SU-DHL-6 (cell line): ENCODE results near the gene ANXA7.

ENCODE experiments used
- EZH2phosphoT487 ChIP-seq: fragments of 200-600 bp; sonication (generic), shearing (Covaris generic); conservative IDR thresholded peaks from 2 replicates; pipeline ENCODE4 v1.6.1; 2018; ENCODE audit warnings: mild to moderate bottlenecking, antibody characterized with exemption, low read length, moderate library complexity, mixed read lengths
- TF ChIP-seq, protein P1 (sequence below): fragments of 200-600 bp; sonication (generic); IDR thresholded peaks from one replicate; pipeline ENCODE4 v1.5.1; 2017; ENCODE audit warnings: antibody characterized with exemption, mild to moderate bottlenecking, low read length, moderate library complexity; ENCODE audit not compliant: insufficient read depth, poor library complexity, severe bottlenecking

DNA sequence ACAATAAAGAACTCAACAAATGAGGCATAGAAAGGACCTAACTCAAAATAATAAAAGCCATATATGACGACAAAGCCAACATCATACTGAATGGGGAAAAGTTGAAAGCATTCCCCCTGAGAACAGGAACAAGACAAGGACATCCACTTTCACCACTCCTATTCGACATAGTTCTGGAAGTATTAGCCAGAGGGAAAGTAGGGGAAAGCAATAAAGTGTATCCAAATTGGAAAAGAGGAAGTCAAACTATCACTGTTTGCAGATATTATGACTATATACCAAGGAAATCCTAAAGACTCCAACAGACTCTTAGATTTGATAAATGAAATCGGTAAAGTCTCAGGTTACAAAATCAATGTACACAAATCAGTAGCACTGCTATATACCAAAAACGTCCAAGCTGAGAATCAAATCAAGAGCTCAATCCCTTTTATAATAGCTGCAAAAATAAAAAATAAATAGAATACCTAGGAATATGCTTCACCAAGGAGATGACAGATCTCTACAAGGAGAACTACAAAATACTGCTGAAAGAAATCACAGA lies 4.8 kb downstream of the ANXA7 start:
- TF ChIP-seq, protein P1, sequence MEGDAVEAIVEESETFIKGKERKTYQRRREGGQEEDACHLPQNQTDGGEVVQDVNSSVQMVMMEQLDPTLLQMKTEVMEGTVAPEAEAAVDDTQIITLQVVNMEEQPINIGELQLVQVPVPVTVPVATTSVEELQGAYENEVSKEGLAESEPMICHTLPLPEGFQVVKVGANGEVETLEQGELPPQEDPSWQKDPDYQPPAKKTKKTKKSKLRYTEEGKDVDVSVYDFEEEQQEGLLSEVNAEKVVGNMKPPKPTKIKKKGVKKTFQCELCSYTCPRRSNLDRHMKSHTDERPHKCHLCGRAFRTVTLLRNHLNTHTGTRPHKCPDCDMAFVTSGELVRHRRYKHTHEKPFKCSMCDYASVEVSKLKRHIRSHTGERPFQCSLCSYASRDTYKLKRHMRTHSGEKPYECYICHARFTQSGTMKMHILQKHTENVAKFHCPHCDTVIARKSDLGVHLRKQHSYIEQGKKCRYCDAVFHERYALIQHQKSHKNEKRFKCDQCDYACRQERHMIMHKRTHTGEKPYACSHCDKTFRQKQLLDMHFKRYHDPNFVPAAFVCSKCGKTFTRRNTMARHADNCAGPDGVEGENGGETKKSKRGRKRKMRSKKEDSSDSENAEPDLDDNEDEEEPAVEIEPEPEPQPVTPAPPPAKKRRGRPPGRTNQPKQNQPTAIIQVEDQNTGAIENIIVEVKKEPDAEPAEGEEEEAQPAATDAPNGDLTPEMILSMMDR: no peak
- no peak for TF ChIP-seq EZH2phosphoT487
